ENCODE results near the gene TRIOBP.

The TRIOBP gene

GRCh38 chr22:37808294-37808657 is 111.4 kb downstream of the TRIOBP start:
- no peak for DNase-seq

DNA sequence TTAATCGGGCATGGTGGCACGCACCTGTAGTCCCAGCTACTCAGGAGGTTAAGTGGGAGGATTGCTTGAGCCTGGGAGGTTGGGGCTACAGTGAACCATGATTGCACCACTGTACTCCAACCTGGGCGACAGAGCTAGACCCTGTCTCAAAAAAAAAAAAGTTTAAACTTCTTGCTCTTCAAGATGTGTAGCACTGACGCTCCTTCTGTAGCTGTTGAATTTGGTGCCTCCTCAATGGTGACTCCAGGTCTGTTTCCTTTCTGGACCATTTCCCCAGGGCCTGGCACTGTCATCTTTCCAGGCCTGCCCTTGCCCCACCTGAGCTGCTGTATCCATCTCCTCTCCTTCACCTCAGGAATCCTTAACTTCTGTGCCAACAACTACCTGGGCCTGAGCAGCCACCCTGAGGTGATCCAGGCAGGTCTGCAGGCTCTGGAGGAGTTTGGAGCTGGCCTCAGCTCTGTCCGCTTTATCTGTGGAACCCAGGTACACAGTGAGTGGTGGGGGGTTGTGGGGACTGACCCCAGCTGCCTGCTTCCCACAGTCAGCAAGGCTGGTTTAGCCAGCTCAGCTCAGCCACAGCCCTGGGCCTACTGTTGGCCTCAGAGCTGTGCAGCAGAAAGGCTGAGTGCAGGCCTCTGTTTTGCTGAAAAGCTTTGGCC is 113.0 kb downstream of the TRIOBP start:
- DNase-seq: no peak

- DNase-seq: no peak
Measured at GRCh38 chr22:37811867-37812266, 115.0 kb downstream of the TRIOBP start.

DNA sequence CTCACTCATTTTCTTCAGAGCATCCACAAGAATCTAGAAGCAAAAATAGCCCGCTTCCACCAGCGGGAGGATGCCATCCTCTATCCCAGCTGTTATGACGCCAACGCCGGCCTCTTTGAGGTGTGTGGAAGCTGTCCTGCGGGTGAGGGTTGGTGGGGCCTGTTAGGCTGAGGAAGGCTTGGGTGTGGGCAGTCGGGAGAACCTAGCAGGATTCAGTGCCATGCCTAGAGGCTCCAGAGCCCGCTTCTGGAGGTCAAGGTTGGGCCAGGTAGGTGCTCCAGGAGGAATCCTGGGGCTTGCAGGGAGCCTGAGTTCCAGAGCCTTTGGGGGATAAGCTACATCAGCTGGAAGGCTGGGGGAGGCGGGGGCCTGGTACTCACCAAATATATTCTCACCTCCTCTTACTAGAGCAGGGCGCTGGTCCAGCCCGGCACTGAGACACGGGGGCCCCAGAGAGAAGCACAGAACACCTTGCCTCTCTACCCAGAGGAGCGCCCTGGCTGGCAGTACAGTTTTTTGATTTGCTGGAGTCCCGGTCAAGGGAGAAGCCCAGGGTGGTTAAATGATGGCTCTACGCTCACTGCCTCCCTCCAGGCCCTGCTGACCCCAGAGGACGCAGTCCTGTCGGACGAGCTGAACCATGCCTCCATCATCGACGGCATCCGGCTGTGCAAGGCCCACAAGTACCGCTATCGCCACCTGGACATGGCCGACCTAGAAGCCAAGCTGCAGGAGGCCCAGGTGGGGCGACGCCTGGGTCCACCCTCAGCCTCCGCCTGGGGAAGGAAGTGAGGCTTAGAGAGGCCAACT is 116.2 kb downstream of the TRIOBP start:
- DNase-seq: no peak

GRCh38 chr22:37815593-37815992 is 118.7 kb downstream of the TRIOBP start:
- DNase-seq: no peak

GRCh38 chr22:37816543-37817180 is 119.8 kb downstream of the TRIOBP start:
- no peak for DNase-seq

DNA sequence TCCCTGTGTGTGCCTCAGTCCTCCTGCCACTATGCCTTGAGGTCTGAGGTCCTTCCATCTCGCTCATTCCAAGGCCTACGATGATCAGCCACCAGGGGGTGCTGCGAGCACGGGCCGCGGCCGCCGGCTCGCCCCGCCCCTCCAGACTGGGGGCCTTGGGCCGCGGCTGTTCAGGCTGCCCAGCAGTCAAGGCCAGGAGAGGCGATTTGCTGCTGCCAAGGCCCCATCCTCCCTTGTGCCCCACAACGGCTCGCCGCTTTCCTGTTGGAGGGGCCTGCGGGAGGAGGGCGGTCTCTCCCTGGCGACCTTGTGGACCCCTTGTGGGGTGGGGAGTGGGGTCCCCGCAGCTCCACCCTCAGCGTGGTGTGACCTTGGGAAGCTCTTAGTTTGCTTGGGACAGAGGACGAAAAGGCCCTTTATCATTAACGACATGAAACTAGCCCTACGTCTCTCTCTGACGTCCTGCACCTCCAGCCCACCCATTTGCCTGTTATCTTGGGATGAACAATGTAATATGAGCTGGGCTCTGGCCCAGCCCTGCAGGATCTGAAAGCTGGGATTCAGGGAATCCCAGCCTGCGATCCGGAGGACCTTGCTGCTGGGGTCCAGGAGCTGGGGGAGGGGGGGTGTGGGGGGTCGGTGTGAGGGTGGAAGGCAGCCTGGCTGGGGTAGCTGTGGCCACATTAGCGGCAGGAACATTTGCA is 121.0 kb downstream of the TRIOBP start:
- DNase-seq: peak; percentile 88

- DNase-seq: peak; percentile 71
Measured at GRCh38 chr22:37818409-37819104, 121.7 kb downstream of the TRIOBP start.

GRCh38 chr22:37819105-37819433 is 122.2 kb downstream of the TRIOBP start:
- no peak for DNase-seq

DNA sequence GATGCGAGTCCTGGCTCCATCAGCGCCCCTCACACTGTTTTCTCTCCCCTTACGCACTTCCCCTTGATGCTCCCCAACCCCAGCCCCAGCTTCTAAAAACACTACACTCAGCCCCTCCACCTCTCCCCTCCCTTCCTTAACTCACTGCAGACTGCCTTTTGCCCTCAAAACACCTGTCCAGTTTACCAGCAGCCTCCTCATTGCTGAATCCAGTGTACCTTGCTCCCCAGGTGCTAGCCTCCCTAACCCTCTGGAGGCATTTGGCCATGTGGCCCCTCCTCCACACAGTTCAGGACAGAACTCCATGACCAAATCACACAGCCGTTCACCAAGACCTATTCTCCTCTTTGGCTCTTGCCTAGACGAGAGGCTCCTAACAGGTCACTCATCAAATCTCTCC is 123.5 kb downstream of the TRIOBP start:
- DNase-seq: no peak

GRCh38 chr22:37822079-37822833 is 125.4 kb downstream of the TRIOBP start:
- DNase-seq: no peak

DNA sequence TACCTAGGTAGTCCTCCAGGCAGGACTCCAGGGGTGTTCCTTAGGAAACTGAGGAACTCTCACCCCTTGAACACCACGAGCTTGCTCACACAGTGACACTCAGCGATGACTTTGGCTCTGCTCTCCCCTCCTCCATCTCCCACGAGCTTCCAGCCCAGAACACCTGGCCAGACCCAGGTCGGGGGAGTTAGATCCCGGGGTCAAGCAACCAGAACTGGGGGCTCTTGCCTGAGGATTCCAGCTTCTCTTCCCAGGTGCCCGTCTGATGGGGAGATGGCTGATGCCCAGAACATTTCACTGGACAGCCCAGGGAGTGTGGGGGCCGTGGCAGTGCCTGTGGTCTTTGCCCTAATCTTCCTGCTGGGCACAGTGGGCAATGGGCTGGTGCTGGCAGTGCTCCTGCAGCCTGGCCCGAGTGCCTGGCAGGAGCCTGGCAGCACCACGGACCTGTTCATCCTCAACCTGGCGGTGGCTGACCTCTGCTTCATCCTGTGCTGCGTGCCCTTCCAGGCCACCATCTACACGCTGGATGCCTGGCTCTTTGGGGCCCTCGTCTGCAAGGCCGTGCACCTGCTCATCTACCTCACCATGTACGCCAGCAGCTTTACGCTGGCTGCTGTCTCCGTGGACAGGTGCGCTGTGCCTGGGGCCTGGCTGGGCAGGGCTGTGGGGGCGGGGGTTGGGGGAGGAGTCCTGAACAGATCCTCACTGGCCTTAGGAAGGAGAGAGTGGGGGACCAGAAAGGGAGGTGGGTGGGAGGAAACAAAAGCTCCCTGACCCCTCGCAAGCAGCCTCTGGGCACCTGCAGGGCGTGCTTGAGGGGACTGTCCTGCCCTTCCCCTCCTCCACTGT is 126.5 kb downstream of the TRIOBP start, which contains the start of gene GALR3:
Gene GALR3 (plus strand): TSS at position 249 of the 852 bp plus-strand sequence. CDS start 25 bp downstream, at position 274.
- no peak for DNase-seq

DNA sequence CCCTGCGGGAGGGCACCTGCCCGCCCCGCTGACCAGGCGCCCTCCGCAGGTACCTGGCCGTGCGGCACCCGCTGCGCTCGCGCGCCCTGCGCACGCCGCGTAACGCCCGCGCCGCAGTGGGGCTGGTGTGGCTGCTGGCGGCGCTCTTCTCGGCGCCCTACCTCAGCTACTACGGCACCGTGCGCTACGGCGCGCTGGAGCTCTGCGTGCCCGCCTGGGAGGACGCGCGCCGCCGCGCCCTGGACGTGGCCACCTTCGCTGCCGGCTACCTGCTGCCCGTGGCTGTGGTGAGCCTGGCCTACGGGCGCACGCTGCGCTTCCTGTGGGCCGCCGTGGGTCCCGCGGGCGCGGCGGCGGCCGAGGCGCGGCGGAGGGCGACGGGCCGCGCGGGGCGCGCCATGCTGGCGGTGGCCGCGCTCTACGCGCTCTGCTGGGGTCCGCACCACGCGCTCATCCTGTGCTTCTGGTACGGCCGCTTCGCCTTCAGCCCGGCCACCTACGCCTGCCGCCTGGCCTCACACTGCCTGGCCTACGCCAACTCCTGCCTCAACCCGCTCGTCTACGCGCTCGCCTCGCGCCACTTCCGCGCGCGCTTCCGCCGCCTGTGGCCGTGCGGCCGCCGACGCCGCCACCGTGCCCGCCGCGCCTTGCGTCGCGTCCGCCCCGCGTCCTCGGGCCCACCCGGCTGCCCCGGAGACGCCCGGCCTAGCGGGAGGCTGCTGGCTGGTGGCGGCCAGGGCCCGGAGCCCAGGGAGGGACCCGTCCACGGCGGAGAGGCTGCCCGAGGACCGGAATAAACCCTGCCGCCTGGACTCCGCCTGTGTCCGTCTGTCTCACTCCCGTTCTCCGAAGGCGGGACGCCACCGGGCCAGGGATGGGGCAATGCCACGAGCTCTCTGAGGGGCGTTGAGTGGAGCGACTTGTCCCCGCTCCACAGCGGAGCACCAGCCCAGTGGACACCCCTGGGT is 128.1 kb downstream of the TRIOBP start:
- peak; percentile 13 for DNase-seq

Data from stimulated activated CD4-positive, alpha-beta T cell treated with anti-CD3 and anti-CD28 coated beads, Interleukin-4, amount 100 ng/mL, for 1 hour (primary cell).